Measurements from ENCODE around the gene MAGI2.
"Not testable (repeated sequence)": the region's sequence is repeated elsewhere in the genome, so short reads cannot be mapped to it uniquely, and the experiment has no call there.

Gene MAGI2

GRCh38 chr7:78529392-78529791 lies 924.1 kb downstream of the MAGI2 start:
- peak; percentile 86 for DNase-seq

DNA sequence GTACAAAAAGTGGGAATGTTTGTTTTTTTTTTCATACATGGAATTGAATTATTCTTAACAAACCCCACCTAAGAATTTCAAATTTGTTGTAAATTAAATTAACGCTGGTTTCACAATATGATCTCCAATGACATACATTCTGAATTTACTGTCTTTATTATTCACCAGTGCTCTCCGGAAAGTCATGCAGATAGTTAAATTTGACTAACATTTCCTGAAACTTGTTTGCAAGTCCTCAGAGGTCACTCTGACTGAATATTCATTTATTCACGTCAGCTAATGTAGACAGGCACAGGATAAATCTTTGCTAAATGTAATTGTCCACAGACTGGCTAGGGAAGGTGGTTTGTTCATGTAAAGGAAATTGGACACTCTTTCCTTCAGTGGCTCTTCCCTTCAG lies 924.5 kb downstream of the MAGI2 start:
- peak; percentile 63 for DNase-seq

DNA sequence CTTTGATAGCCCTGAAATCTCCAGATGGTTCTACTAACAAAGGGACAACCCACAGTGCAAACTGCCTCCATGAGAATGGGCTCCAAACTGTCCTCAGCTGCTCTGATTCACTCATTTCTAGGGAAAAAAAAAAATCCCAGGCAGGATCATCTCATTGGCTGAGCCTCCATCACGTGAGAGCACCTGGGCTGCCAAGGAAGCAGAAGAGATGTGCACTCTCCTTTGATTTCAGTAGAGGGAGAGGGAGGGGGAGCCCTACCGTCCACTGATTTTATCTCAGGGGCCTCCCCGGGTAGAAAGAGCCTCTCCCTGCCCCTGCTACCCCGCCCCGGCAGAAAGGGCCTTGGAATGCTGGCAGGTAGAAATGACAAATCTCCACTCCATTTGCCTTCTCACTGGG lies 929.5 kb downstream of the MAGI2 start:
- no peak for DNase-seq

- DNase-seq, result no peak
Observed at GRCh38 chr7:78521961-78522360, 931.5 kb downstream of the MAGI2 start.

DNA sequence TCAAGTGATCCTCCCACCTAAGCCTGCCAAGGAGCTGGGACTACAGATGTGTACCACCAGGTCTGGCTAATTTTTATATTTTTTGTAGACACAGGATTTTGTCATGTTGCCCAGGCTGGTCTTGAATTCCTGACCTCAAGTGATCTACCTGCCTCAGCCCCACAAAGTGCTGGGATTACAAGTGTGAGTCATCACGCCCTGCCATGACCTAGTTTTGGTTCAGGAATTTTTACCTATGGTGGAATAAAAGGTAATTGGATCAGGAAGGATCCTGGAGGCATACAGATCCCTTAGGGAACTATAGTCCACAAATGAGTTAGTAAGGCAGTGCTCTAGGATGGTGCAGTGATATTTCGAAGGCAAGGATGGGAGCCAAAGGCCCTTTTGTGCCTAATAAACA lies 937.0 kb downstream of the MAGI2 start:
- no peak for DNase-seq

DNA sequence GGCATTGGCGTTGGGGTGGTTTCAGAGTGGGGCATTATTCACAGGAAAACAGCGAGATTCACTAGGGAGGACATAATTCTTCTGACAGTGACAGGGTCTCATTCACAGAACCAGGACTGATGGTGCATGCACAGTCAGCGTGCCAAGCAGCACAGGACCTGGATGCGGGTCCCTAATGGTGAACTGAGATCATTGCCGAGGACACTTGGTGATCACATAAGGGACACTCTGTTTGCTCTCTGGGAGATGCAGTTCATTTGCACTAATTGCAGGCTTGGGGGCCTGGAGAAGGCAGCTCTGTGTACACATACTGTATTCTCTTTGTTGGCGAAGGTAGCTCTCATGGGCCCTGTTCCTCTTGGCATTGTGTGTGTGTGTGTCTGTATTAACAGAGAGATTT lies 938.8 kb downstream of the MAGI2 start:
- no peak for DNase-seq

- DNase-seq, result peak; percentile 59
Observed at GRCh38 chr7:78510580-78511188, 942.8 kb downstream of the MAGI2 start.

DNA sequence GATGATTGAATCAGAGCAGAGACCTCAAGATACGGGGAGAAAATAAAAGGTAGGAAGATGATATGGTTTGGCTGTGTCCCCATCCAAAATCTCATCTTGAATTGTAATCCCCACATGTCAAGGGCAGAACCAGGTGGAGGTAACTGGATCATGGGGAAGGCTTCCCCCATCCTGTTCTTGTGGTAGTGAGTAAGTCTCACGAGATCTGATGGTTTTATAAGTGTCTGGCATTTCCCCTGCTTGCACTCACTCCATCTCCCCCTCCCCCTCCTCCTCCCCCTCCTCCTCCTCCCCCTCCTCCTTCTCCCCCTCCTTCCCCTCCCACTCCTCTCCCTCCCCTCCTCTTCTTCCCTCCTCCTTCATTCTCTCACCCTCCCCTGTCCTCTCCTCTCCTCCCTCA lies 950.2 kb downstream of the MAGI2 start:
- DNase-seq, result not testable (repeated sequence)

- no peak for DNase-seq
Observed at GRCh38 chr7:78501064-78501463, 952.4 kb downstream of the MAGI2 start.

DNA sequence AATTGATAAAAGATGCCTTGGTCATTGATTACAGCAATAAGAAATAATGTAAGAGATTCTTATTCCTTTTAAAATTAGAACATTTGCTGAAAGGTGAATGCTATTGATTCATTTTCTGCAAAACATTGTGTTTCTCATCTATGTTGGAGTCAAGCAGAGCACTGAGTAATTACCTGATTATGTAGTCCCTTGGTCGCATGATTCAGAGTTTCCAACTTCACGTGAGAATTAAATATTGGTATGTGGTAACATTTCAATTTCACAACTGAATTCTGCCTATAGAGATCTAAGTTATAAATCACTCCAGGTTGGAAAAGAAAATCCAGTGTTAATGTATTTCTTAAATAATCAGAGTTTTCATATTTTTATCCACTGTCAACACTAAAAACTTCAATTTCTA lies 953.5 kb downstream of the MAGI2 start:
- DNase-seq, result peak; percentile 30

GRCh38 chr7:78499283-78499682 lies 954.2 kb downstream of the MAGI2 start:
- DNase-seq, result peak; percentile 42

- no peak for DNase-seq
Observed at GRCh38 chr7:78497728-78498427, 955.6 kb downstream of the MAGI2 start.

DNA sequence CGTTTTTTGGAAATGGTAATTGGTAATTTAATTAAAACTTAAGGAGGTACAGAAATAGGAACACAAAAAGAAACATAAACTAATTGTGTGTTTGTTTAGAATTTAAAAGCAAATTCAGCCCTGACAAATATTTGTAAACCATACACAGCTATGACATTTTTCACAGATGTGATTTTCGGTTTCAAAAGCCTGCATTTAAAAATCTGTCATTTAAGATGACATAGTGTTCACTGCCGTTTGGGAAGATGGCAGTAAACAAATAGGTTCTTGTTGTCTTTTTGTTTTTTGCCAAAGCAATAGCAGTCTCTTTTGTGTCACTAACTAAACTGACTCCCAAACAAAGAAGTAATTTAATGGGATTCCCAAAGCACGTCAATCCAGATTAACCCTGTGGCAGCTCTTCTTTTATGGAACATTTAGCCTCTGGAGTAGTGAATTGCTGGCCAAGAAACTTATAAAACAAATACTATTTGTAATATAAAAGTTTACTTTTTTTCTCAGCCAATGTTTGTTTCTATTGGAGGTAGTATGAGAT lies 957.3 kb downstream of the MAGI2 start:
- DNase-seq, result no peak

- DNase-seq, result no peak
Observed at GRCh38 chr7:78493401-78493800, 960.1 kb downstream of the MAGI2 start.

DNA sequence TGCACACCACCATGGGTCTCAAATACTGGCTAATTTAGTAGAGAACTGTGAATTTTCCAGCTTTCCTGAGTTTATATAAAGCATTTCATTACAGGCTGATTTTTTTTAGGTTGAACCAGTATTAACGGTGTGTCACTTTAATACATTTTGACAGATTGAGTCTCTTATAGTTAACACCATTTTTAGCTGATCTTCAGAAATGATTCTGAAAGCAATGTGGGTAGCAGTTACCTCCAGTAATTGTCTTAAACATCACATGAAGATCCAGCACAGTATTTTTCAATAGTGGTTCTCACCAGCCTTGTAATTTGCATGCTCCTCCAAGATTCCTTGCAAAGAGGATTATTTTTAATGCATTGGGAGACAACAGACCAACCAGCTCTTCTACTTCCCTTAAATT lies 961.3 kb downstream of the MAGI2 start:
- DNase-seq, result no peak

GRCh38 chr7:78490524-78490923 lies 962.9 kb downstream of the MAGI2 start:
- no peak for DNase-seq

GRCh38 chr7:78489476-78490240 lies 963.8 kb downstream of the MAGI2 start:
- no peak for DNase-seq

GRCh38 chr7:78487464-78487863 lies 966.0 kb downstream of the MAGI2 start:
- DNase-seq, result no peak

GRCh38 chr7:78479348-78479747 lies 974.1 kb downstream of the MAGI2 start:
- peak; percentile 24 for DNase-seq

- no peak for DNase-seq
Observed at GRCh38 chr7:78476851-78477405, 976.5 kb downstream of the MAGI2 start.

GRCh38 chr7:78473571-78474301 lies 979.7 kb downstream of the MAGI2 start:
- peak; percentile 46 for DNase-seq

GRCh38 chr7:78473021-78473420 lies 980.4 kb downstream of the MAGI2 start:
- DNase-seq, result peak; percentile 52

All from fibroblast of skin of back (primary cell).